Superior temporal gyrus (tissue), 1 donor: ENCODE results near the gene CTXN3.

ENCODE experiments used
- DNase-seq: peaks from one replicate; pipeline ENCODE4 v3.0.0-alpha.2; 2016; ENCODE audit errors: extremely low spot score

The CTXN3 gene

DNA sequence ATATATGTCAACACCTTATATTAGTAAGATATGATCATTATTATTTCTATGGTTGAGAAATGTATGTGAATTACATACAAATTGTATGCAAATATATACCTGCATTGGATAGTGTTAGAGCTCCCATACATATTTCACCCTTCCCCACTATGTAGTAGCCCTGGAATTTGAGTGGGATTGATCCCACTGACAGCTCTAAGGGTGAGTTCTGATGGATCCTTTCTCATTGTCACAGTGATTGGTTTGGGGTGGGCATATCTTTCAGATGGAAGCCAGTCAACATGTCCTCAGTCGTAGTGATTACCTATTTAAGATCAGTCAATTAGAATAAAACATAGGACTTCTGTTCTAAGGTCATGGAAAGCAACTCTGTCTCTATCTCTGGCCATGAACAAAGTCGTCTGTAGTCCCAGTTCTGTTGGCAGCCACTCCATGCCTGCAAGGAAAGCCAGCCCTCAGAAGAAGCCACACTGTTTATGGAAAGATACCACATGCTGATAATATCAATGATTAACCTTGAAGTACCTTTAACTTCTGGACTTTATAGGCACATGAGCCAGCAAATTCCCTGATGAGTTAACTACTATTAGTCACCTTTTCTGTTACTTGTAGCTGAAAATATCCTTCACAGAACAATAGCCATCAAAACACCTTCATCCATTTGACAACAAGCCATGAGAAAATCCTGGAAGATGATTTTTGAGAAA lies 49.2 kb downstream of the CTXN3 start:
- no peak for DNase-seq

DNA sequence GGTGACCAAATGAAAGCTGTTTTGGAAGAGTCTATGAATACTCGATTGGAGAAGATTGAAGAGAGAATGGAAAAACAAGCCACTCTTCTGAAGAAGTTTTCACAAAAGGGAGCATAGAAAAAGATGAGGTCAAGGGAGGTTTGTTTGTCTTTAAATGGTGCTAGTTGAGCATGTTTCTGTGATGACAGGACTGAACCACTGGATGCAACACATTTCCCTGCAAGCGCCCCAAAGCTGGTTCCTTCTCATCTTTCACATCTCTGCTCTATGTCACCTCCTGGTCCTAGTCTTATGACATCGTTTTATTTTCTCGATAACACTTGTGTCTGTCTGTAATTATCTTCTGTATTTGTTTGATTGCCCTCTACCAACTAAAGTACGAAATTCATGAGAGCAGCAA lies 50.5 kb downstream of the CTXN3 start:
- DNase-seq = no peak

DNA sequence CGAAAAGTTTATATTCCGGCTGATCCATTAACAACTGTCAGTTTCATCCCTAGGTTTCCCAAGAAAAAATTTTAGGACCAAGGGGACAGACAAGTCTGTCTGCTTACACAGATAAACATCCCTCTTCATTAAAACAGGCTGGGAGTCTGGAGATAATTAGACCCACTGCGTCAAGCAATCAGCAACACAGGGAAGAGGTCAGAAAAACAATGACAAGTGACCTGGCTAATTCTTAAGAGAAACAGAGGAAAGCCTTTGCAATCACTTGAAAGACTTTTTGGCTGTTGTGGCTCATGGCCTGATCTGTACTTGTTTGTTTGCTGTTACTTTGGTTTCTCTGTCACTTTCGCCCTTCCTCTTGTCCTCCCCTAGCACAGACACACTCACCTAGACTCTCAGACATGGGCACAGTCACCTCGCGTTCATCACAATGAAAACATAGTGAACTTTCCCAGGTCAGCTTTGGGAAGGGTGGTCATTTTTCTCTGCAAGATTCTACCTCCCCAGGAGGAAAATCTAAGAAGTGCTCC lies 51.4 kb downstream of the CTXN3 start:
- DNase-seq = no peak

DNA sequence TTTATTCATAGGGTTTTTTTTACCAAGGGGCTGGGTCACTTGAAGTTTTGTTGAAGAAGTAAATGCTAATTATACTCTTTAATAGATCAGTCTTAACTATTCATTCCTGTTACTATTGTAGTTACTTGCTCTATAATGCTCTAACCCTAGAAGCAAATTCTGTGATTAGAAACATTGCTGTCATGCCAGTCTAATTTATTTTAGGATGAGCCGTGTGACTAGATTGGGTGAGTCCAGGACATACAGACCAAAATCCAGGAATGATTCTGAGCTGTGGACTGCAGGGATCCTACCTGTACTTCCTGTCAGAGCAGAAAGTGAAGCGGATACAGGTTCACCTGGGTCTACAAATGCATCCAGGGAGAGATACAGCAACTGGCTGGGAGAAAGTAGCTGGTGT lies 53.6 kb downstream of the CTXN3 start:
- no peak for DNase-seq

DNA sequence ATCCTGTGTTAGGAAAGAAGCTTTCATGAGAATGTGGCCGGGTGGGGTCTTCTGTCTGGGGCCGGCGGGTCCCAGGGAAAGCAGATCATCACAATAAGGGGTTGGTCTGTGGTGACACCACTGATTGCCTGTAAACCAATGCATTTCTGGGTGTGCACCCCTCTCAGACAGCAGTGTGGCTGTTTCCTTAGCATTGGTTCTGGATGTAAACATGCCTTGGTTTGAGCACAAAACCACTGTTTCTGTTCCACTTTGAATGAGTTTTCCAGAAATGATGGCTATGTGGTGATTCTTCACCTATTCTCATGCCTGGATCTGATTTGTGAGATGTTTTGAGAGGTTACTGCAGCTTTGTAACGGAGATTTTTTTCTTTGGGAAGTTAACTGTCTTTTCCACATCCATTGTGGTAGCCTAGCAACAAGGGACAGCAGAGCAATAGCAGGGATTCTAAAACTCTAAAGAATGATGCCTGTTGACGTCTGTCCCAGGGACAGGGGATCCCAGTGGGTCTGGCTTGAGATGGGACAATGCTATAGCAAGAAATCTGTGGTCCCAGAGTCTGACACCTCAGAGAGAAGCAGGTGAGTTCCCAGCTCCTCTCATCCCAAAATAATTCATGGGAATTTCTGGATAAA lies 54.2 kb downstream of the CTXN3 start, which contains the start of gene CCDC192:
TSS of gene CCDC192 (plus strand) at position 466 of the 636 bp plus-strand sequence. CDS start at position 521, 55 bp downstream.
- DNase-seq = no peak

DNA sequence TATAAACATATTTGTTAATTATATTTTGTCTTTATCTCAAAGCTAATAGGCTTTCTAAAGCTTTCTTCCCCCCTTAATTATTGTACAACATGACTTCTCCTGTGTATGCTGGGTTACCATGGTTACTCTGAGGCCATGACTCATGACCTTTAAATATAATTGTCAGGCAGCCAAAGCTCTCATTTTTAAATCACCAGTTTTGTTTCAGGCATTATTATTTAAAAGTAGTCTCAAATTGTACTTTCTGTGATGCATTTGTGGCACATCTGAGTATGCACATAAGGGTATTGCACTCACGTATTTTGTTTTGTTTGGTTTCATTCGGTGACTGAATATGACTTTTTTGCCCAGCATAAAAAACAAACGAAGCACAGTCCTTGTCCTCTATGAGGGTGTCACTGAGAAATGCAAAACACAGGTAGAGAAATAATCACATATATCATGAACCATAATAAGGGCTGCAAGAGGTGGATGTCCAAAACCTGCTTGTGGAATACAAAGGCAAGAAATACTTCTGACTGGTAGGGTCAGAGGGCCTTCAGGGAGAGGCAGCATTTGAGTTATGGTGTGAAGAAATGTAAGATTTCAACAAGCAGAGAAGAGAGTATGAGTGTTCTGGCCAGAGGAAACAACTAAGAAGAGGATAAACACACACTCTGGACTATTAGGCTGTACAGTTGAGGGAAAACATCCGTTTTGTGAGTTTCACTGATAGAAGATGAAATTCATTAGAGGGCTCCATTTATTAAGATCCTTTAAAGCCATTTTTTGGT lies 56.4 kb downstream of the CTXN3 start:
- DNase-seq = no peak

DNA sequence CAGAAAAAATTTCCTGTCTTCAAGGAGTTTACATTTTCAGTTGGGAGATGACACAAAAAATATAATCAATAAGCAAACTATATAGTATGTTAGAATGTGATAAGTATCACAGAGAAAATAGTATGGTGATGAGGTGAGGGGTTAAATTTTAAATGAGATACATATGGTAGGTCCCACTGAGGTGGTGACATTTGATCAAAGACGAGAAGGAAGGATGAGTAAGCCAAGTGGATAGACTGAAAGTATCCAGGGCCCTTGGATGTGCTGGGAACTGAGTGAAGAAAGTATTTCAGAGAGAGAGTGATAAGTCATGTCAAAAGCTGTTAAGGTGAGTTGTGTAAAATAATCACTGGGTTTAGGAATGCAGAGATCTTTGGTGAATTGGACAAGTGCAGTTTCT lies 57.8 kb downstream of the CTXN3 start:
- no peak for DNase-seq

DNA sequence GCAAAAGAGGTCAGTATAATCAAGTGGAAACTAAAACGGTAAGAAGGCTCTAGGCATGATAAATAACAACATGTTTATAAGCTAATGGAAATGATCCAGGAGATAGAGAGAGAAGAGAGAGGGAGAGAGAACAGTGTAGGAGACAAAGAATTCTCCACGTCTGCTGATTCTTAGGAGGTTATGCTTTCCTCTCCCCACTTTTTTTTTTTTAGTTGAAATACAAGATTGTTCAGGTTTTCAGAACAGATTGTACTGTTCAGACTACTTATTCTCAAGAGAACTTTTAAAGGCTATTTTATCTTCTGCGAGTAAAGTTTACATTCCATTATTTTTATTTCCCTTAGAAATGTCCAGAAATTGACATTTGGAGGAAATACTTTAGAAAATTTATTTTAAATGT lies 58.3 kb downstream of the CTXN3 start:
- DNase-seq = no peak
